ENCODE data around the gene SEMA3F.

GRCh38 chr3:50132421-50133282 lies 22.5 kb upstream of the SEMA3F start:
- TF ChIP-seq CTCF (IDR thresholded peaks at IDR 0.05) (no peak), ZFX (IDR thresholded peaks at IDR 0.05; ENCODE audit: borderline replicate concordance) (no peak)
